Kidney (tissue), 14 donors: Measurements from ENCODE around the gene ACP2. TPM values are rescaled to one million over a fixed set of nuclear protein-coding genes. Genes with fewer than 3 reads are reported as not detected.
"Not testable (repeated sequence)": the region's sequence is repeated elsewhere in the genome, so short reads cannot be mapped to it uniquely, and the experiment has no call there.

ENCODE experiments used
- DNase-seq, 5 donors: peaks; one replicate each; pipeline ENCODE4 v3.0.0-alpha.2; 2013 to 2020
- FAIRE-seq: peaks from 2 replicates; lab custom pipeline; 2012; peaks lifted over from hg19 to GRCh38; lab: Jason Lieb, UNC
- H3K27ac ChIP-seq, 2 donors: one replicate each; pipeline ENCODE4 v1.7.0; 2013; ENCODE audit warnings: low read depth in 2 of 2, low read length in 2 of 2, inconsistent platforms in 1 of 2
- H3K27me3 ChIP-seq: one replicate; pipeline ENCODE4 v1.7.1; 2013; ENCODE audit warnings: low read length, inconsistent platforms; ENCODE audit not compliant: control insufficient read depth, insufficient read depth
- H3K36me3 ChIP-seq, 3 donors: one replicate each; pipeline versions ENCODE4 v1.7.0 to v1.7.1; 2013; ENCODE audit warnings: low read length in 3 of 3, control low read depth in 1 of 3, inconsistent platforms in 1 of 3; ENCODE audit not compliant: insufficient read depth in 3 of 3, control insufficient read depth in 2 of 3
- H3K4me1 ChIP-seq, 3 donors: one replicate each; pipeline versions ENCODE4 v1.7.0 to v1.7.1; 2013; ENCODE audit warnings: low read length in 3 of 3, inconsistent platforms in 1 of 3, low read depth in 1 of 3; ENCODE audit not compliant: control insufficient read depth in 2 of 3, insufficient read depth in 2 of 3
- H3K4me3 ChIP-seq, 3 donors: one replicate each; pipeline versions ENCODE4 v1.7.0 to v1.8.1; 2013; ENCODE audit warnings: low read length in 3 of 3, control low read depth in 1 of 3, inconsistent platforms in 1 of 3
- H3K9ac ChIP-seq, 3 donors: one replicate each; pipeline versions ENCODE4 v1.7.0 to v1.7.1; 2013; ENCODE audit warnings: low read length in 3 of 3, control low read depth in 1 of 3, inconsistent platforms in 1 of 3
- H3K9me3 ChIP-seq, 3 donors: one replicate each; pipeline versions ENCODE4 v1.7.0 to v1.7.1; 2013; ENCODE audit warnings: low read length in 3 of 3, control low read depth in 1 of 3, inconsistent platforms in 1 of 3; ENCODE audit not compliant: control insufficient read depth in 2 of 3, insufficient read depth in 1 of 3
- CTCF ChIP-seq: IDR thresholded peaks from 3 replicates; pipeline ENCODE4 v1.5.1; 2012; ENCODE audit warnings: mild to moderate bottlenecking, moderate library complexity, borderline replicate concordance; ENCODE audit not compliant: insufficient read depth; ENCODE audit errors: extremely low read depth
- intact Hi-C: fragments of 100-400 bp; cut with DNase I; formaldehyde crosslinking; loops from one replicate; pipeline ENCODE4 v1.11.1; 2022
- polyA plus RNA-seq: library from polyadenylated mRNA; stranded (reverse); fragments of 350-450 nt; fragmentation: Illumina TruSeq; extraction: RNeasy Lipid Tissue Mini Kit (QIAGEN cat#74804); gene quantifications from one replicate; pipeline ENCODE4 v1.2.3, GENCODE V29; 2014; ENCODE audit warnings: low read depth, low replicate concordance; ENCODE audit not compliant: insufficient read depth
- total RNA-seq: library from RNA; stranded (reverse); fragmentation: NEBNext Ultra II Directional; extraction: Animal tissue kit (Norgen Biotek cat#: 25700); gene quantifications from one replicate; pipeline ENCODE4 v1.2.1, GENCODE V29; 2021
- donor health status: control.
- donor health status: control.
- donor health status: control.
- donor health status: control.
- donor health status: control.
- donor health status: DM: yes; HTN: yes; CAD: no.
- donor health status: Normal renal cell carcinoma (clear cell type).

ACP2 gene
- total and polyA plus RNA-seq, 2 donors from 2014 or later, result 45.1 to 72.7 TPM

- Histone ChIP-seq H3K9ac (no peak overlapping the region), H3K27ac (no peak overlapping the region), H3K4me3 (no peak overlapping the region), H3K27me3 (no peaks in the 10 kb centered on the region), H3K9me3 (no peaks in the 10 kb centered on the region), H3K36me3 (no peaks in the 10 kb centered on the region), H3K4me1 (no peaks in the 10 kb centered on the region)
- intact Hi-C loops, result no loop called here
- FAIRE-seq (no peak), DNase-seq (no peak)
- TF ChIP-seq CTCF, result no peak
These were observed 41.2 kb downstream of the ACP2 start for GRCh38 chr11:47207459-47207858.

GRCh38 chr11:47206577-47206976 is 42.0 kb downstream of the ACP2 start:
- intact Hi-C loops, DNase-seq, H3K27ac ChIP-seq, H3K36me3 ChIP-seq, H3K4me1 ChIP-seq, H3K9ac ChIP-seq, H3K4me3 ChIP-seq, H3K27me3 ChIP-seq, H3K9me3 ChIP-seq, FAIRE-seq: not testable (repeated sequence)

- Histone ChIP-seq H3K27ac (no peak overlapping the region), H3K9ac (no peak overlapping the region), H3K4me1 (no peaks in the 10 kb centered on the region), H3K4me3 (no peak overlapping the region), H3K36me3 (no peaks in the 10 kb centered on the region), H3K9me3 (no peaks in the 10 kb centered on the region), H3K27me3 (no peaks in the 10 kb centered on the region)
- no peak for TF ChIP-seq CTCF
- no peak for FAIRE-seq
- intact Hi-C loops, result no loop called here
- no peak for DNase-seq
These were observed 44.0 kb downstream of the ACP2 start for GRCh38 chr11:47204637-47204989.

- intact Hi-C loops, result no loop called here
- Histone ChIP-seq H3K27me3 (no peaks in the 10 kb centered on the region), H3K27ac (no peak overlapping the region), H3K9me3 (no peaks in the 10 kb centered on the region), H3K36me3 (no peaks in the 10 kb centered on the region), H3K4me3 (no peak overlapping the region), H3K9ac (no peak overlapping the region), H3K4me1 (no peaks in the 10 kb centered on the region)
- no peak for DNase-seq
- no peak for TF ChIP-seq CTCF
- no peak for FAIRE-seq
These were observed 46.0 kb downstream of the ACP2 start for GRCh38 chr11:47202576-47202975.
